Transverse colon (tissue), 4 donors: ENCODE measurements around the gene HPX.

Experiments used
- POLR2A ChIP-seq: fragments of 450-650 bp; IDR thresholded peaks from one replicate; pipeline ENCODE4 v1.6.1; 2016; ENCODE audit warnings: antibody characterized with exemption, mild to moderate bottlenecking, moderate library complexity
- POLR2AphosphoS5 ChIP-seq, 3 donors: sonication (generic); formaldehyde crosslinking; IDR thresholded peaks; one replicate each; pipeline ENCODE4 v1.6.1; 2016; ENCODE audit warnings: antibody characterized with exemption in 3 of 3
- TF ChIP-seq, protein P1 (sequence below), 5 experiments: fragments of 200-600 bp in 3 of 5; fragments of 450-650 bp in 2 of 5; sonication (generic) in 3 of 5; IDR thresholded peaks; 1 replicate in 2 of 5; 2 replicates in 3 of 5; pipeline ENCODE4 v1.5.1; 2016 to 2017; ENCODE audit warnings: antibody characterized with exemption in 5 of 5, inconsistent platforms in 3 of 5, mild to moderate bottlenecking in 2 of 5, moderate library complexity in 1 of 5

DNA sequence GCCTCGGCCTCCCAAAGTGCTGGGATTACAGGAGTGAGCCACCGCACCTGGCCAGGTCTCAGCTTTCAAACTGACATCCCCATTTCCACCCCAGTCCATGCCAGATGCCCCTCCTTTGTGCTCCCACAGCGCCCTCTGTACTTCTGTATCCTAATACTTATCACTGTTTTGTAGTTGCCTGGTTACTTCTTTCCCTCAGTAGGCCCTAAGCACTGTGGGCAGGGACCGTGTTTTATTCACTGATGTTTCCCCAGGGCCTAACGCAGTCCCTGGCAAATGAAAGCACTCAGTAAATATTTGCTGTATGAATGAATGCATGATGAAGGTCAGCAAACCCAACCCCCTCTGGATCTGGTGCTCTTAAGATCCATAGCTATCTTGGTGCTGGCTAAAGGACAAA, 35.1 kb upstream of the HPX start:
- TF ChIP-seq POLR2A: no peak
- TF ChIP-seq POLR2AphosphoS5 (IDR thresholded peaks at IDR 0.05): no peak
- TF ChIP-seq, protein P1, sequence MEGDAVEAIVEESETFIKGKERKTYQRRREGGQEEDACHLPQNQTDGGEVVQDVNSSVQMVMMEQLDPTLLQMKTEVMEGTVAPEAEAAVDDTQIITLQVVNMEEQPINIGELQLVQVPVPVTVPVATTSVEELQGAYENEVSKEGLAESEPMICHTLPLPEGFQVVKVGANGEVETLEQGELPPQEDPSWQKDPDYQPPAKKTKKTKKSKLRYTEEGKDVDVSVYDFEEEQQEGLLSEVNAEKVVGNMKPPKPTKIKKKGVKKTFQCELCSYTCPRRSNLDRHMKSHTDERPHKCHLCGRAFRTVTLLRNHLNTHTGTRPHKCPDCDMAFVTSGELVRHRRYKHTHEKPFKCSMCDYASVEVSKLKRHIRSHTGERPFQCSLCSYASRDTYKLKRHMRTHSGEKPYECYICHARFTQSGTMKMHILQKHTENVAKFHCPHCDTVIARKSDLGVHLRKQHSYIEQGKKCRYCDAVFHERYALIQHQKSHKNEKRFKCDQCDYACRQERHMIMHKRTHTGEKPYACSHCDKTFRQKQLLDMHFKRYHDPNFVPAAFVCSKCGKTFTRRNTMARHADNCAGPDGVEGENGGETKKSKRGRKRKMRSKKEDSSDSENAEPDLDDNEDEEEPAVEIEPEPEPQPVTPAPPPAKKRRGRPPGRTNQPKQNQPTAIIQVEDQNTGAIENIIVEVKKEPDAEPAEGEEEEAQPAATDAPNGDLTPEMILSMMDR (IDR thresholded peaks at IDR 0.05): no peak
